Liver (tissue), 3 donors: Measurements from ENCODE around the gene RNF181.

Source experiments
- EGR1 ChIP-seq, 2 donors: IDR thresholded peaks; 2 replicates each; pipeline ENCODE4 v1.6.1; 2016 to 2018; ENCODE audit warnings: antibody characterized with exemption in 2 of 2, low read depth in 2 of 2
- GABPA ChIP-seq, 2 donors: IDR thresholded peaks in 1 of 2; conservative IDR thresholded peaks in 1 of 2; 2 replicates each; pipeline ENCODE4 v1.6.1; 2016; ENCODE audit warnings: antibody characterized with exemption in 2 of 2, mild to moderate bottlenecking in 1 of 2, moderate library complexity in 1 of 2
- HNF4G ChIP-seq: IDR thresholded peaks from 2 replicates; pipeline ENCODE4 v1.6.1; 2016; ENCODE audit warnings: antibody characterized with exemption
- JUND ChIP-seq, 2 donors: IDR thresholded peaks; 2 replicates each; pipeline ENCODE4 v1.6.1; 2016; ENCODE audit warnings: antibody characterized with exemption in 2 of 2
- MAX ChIP-seq: IDR thresholded peaks from 2 replicates; pipeline ENCODE4 v1.6.1; 2016; ENCODE audit warnings: antibody characterized with exemption
- RAD21 ChIP-seq, 2 donors: IDR thresholded peaks; 2 replicates each; pipeline ENCODE4 v1.6.1; 2016; ENCODE audit warnings: antibody characterized with exemption in 2 of 2, mild to moderate bottlenecking in 2 of 2
- RXRA ChIP-seq, 2 donors: IDR thresholded peaks; 2 replicates each; pipeline ENCODE4 v1.6.1; 2017 to 2018; ENCODE audit warnings: antibody characterized with exemption in 2 of 2, mild to moderate bottlenecking in 1 of 2
- SP1 ChIP-seq: IDR thresholded peaks from 2 replicates; pipeline ENCODE4 v1.6.1; 2018; ENCODE audit warnings: antibody characterized with exemption, mild to moderate bottlenecking
- TAF1 ChIP-seq: conservative IDR thresholded peaks from 2 replicates; pipeline ENCODE4 v1.6.1; 2016; ENCODE audit warnings: antibody characterized with exemption, mild to moderate bottlenecking
- YY1 ChIP-seq: IDR thresholded peaks from 2 replicates; pipeline ENCODE4 v1.6.1; 2016; ENCODE audit warnings: antibody characterized with exemption, mild to moderate bottlenecking
- ZBTB33 ChIP-seq: IDR thresholded peaks from 2 replicates; pipeline ENCODE4 v1.6.1; 2016; ENCODE audit warnings: antibody characterized with exemption
- TF ChIP-seq, protein P1 (sequence below): fragments of 150-350 bp; IDR thresholded peaks from 2 replicates; pipeline ENCODE4 v1.5.1; 2017; ENCODE audit warnings: improper control_type of control experiment, low read depth, low read length; ENCODE audit not compliant: missing input control
- TF ChIP-seq, protein P2 (sequence below): IDR thresholded peaks from 2 replicates; pipeline ENCODE4 v1.6.1; 2016; ENCODE audit warnings: antibody characterized with exemption, mild to moderate bottlenecking
- TF ChIP-seq, protein P3 (sequence below): IDR thresholded peaks from 2 replicates; pipeline ENCODE4 v1.6.1; 2016; ENCODE audit warnings: antibody characterized with exemption
- donor health status: healthy.
- donor health status: healthy.

DNA sequence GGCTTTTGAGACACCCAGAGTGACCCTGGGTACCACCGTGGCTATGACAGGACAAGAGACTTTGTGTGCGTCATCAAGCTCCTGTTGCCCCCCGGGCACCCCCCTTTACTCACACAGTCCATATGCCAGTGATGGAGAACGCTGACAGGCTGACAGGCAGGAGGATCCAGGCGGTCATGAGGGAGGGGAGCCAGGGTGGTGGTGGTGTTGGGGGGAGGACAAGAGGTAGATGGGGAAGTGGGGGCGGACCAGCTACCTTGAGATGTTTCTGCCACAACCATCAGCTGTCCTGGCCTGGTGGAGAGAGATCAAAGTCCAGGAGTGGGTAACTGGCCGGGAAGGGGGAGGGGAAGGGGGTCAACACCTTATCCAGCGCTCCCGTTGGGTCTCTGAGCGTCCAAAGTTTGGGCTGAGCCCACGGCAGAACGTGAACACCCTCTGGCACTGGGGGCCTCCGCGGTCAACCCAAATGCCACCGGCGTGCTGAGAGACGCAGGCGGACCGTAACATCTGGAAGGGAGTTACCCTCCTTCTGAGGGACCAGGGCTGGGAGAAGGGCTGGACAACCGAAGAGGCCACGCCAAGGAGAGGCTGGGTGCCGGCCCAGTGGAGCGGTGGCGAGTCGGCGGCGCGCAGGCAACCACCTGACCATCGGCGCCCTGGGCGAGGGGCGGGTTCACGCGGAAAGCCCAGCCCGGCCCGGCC is 6.4 kb downstream of the RNF181 start:
- TF ChIP-seq, protein P1, sequence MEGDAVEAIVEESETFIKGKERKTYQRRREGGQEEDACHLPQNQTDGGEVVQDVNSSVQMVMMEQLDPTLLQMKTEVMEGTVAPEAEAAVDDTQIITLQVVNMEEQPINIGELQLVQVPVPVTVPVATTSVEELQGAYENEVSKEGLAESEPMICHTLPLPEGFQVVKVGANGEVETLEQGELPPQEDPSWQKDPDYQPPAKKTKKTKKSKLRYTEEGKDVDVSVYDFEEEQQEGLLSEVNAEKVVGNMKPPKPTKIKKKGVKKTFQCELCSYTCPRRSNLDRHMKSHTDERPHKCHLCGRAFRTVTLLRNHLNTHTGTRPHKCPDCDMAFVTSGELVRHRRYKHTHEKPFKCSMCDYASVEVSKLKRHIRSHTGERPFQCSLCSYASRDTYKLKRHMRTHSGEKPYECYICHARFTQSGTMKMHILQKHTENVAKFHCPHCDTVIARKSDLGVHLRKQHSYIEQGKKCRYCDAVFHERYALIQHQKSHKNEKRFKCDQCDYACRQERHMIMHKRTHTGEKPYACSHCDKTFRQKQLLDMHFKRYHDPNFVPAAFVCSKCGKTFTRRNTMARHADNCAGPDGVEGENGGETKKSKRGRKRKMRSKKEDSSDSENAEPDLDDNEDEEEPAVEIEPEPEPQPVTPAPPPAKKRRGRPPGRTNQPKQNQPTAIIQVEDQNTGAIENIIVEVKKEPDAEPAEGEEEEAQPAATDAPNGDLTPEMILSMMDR = no peak
- TF ChIP-seq SP1 (peak; percentile 23), ZBTB33 (no peak), YY1 (no peak), JUND (IDR thresholded peaks at IDR 0.05) (no peak), RAD21 (IDR thresholded peaks at IDR 0.05) (no peak), GABPA (IDR thresholded peaks at IDR 0.05 in 1 of 2, conservative IDR thresholded peaks at IDR 0.05 in 1 of 2) (no peak), MAX (no peak), HNF4G (peak; percentile 49), EGR1 (IDR thresholded peaks at IDR 0.05; ENCODE audit: low read depth in 2 of 2) (no peak), TAF1 (no peak), RXRA (IDR thresholded peaks at IDR 0.05) (peak in 1 of 2 donors; percentile 25)
- TF ChIP-seq, protein P2, sequence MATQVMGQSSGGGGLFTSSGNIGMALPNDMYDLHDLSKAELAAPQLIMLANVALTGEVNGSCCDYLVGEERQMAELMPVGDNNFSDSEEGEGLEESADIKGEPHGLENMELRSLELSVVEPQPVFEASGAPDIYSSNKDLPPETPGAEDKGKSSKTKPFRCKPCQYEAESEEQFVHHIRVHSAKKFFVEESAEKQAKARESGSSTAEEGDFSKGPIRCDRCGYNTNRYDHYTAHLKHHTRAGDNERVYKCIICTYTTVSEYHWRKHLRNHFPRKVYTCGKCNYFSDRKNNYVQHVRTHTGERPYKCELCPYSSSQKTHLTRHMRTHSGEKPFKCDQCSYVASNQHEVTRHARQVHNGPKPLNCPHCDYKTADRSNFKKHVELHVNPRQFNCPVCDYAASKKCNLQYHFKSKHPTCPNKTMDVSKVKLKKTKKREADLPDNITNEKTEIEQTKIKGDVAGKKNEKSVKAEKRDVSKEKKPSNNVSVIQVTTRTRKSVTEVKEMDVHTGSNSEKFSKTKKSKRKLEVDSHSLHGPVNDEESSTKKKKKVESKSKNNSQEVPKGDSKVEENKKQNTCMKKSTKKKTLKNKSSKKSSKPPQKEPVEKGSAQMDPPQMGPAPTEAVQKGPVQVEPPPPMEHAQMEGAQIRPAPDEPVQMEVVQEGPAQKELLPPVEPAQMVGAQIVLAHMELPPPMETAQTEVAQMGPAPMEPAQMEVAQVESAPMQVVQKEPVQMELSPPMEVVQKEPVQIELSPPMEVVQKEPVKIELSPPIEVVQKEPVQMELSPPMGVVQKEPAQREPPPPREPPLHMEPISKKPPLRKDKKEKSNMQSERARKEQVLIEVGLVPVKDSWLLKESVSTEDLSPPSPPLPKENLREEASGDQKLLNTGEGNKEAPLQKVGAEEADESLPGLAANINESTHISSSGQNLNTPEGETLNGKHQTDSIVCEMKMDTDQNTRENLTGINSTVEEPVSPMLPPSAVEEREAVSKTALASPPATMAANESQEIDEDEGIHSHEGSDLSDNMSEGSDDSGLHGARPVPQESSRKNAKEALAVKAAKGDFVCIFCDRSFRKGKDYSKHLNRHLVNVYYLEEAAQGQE = no peak
- TF ChIP-seq, protein P3, sequence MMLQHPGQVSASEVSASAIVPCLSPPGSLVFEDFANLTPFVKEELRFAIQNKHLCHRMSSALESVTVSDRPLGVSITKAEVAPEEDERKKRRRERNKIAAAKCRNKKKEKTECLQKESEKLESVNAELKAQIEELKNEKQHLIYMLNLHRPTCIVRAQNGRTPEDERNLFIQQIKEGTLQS = no peak
